Dermis lymphatic vessel endothelial cell (primary cell): Measurements from ENCODE around the gene RIMBP3C. TPM values are rescaled to one million over a fixed set of nuclear protein-coding genes. Genes with fewer than 3 reads are reported as not detected.

Experiments used
- total RNA-seq: library from RNA; depleted of rRNA; stranded (reverse); fragments of >200 nt; gene quantifications from 2 replicates; pipeline ENCODE4 v1.2.1, GENCODE V29; 2014

Gene RIMBP3C
- total RNA-seq = 0.11 and 0.17 TPM in 2 replicates

DNA sequence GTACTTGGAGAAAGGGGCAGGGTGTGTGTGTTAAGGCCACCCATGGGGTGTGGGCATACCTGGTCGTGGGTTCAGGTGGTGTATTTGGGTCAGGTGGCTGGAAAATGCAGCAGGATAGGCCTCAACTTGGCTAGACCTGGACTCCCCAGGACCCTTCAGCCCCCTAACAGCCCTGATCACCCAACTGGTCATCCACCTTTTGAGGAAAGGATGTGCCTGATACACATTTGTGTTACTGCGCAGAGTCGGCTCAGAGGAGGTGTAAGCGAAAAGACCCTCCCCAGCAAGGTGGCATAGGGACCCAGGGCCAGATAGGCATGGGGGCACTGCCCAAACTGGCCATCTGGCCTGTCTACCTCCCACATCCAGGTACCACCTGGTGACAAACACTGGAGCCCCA, at the start of gene RIMBP3C:
TSS of gene RIMBP3C (minus strand) at position 101 of the 400 bp plus-strand sequence. CDS start 485 bp downstream, outside the sequence.

DNA sequence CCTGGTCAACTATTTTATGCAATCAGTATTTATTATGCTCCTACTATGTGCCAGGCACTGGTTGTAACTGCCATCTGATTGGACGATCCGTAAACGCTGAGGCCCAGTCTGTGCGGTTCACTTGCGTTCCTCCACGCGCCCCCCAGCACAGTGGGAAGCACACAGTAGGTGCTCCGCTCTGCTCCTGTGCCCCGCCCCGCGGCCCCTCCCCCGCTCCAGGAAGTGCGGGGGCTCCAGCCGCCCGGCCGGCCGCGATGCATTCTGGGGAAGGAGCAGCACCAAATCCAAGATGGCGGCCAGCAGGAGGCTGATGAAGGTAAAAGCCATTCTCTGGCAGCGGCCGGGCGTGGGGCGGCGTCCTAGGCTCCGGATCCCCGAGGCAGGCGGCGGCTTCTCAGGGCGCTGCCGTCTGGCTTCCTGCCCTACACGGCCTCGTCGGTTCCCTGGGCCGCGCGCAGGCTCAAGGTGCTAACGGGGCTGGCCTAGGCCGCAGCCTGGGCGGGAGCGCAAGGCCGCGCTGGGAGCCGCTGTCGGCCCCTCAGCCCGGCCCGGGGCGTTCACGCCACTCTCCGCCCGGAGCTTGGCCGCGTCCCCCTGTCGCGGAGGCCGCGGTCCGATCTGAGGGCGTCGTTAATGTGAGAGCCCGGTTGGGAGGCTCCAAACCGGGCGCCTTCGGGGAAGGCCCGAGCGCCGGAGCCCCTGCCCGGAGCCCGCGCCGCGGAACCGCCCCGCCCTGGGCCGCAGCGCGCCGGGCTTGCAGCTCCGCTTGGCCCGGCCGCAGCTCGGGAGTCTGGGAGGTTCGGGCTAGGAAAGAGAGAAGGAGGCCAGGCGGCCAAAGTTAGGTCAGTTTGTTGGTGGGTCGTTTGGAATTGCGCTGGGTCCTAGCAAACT, 16.4 kb upstream of the RIMBP3C start, which contains the start of gene UBE2L3:
TSS of gene UBE2L3 (plus strand) at position 259 of the 891 bp plus-strand sequence. CDS start at position 290, 31 bp downstream.

Other genes starting within 250 kb of the RIMBP3C start
- under 0.01 TPM in 1 of 2 replicates, not detected in the other for gene RIMBP3B, start 167.7 kb downstream of the RIMBP3C start, total RNA-seq
- 2.4 and 2.8 TPM in 2 replicates for gene HIC2, start 134.1 kb downstream of the RIMBP3C start, total RNA-seq
- gene TMEM191C, start 84.1 kb downstream of the RIMBP3C start, total RNA-seq = 0.17 and 0.22 TPM in 2 replicates
- 20.9 and 22.2 TPM in 2 replicates for gene UBE2L3, start 16.3 kb upstream of the RIMBP3C start, total RNA-seq
- gene YDJC, start 78.6 kb upstream of the RIMBP3C start, total RNA-seq = 10.1 and 10.2 TPM in 2 replicates
- gene CCDC116, start 81.3 kb upstream of the RIMBP3C start, total RNA-seq = under 0.01 TPM in 1 of 2 replicates, not detected in the other
- 35.9 and 50.3 TPM in 2 replicates for gene SDF2L1, start 90.8 kb upstream of the RIMBP3C start, total RNA-seq
- gene PPIL2, start 114.6 kb upstream of the RIMBP3C start, total RNA-seq = 16.1 and 17.7 TPM in 2 replicates
- 4.0 TPM in 2 replicates for gene YPEL1, start 184.3 kb upstream of the RIMBP3C start, total RNA-seq